SK-N-MC (cell line): ENCODE data around the gene NUP153.

Source experiments
- EZH2 ChIP-seq: fragments of 200-600 bp; sonication (generic); IDR thresholded peaks from one replicate; pipeline ENCODE4 v1.6.1; 2017; ENCODE audit warnings: antibody characterized with exemption
- POLR2AphosphoS5 ChIP-seq: IDR thresholded peaks from 2 replicates; pipeline ENCODE4 v1.6.1; 2012; ENCODE audit warnings: mild to moderate bottlenecking, low read depth, low read length, borderline replicate concordance

GRCh38 chr6:17584241-17584803, 122.4 kb downstream of the NUP153 start:
- TF ChIP-seq EZH2: no peak
- TF ChIP-seq POLR2AphosphoS5: no peak
